ENCODE data around the gene PRR20C. TPM values are rescaled to one million over a fixed set of nuclear protein-coding genes. Genes with fewer than 3 reads are reported as not detected.

The PRR20C gene
- total RNA-seq: not detected in 2 replicates

DNA sequence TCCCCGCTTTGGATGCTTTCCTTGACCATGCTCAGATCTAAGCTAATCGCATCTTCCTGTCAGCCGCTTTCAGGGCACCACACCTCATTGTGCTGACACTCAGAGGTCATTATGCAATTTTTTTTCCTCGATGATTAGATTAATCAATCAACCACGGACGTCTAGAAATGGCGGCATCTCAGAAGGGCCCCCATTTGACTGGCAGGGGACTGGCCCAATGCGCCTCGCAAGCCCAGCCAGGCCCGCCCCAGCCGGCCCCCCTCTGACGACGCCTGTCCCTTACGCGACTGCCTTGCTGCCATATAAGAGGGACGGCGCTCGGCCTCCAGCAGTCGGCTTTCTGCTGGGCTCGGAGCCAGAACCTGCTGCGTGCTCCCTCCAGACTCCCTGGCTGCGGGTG lies at the start of gene PRR20C:
Gene PRR20C, plus strand, starts transcription at position 301 of the 400 bp plus-strand sequence. CDS start 387 bp downstream, outside the sequence.

GRCh38 chr13:57140235-57140968 lies 13.5 kb upstream of the PRR20C start, which contains the start of gene PRR20A:
PRR20A (plus strand) TSS chr13:57140918; CDS start chr13:57141305, 387 bp downstream.

GRCh38 chr13:57147188-57147587 lies 6.7 kb upstream of the PRR20C start, which contains the start of gene PRR20B:
PRR20B (plus strand) TSS chr13:57147488; CDS start chr13:57147875, 387 bp downstream.

GRCh38 chr13:57160332-57160731 lies 6.5 kb downstream of the PRR20C start, which contains the start of gene PRR20D:
PRR20D (plus strand) TSS chr13:57160632; CDS start chr13:57161019, 387 bp downstream.

GRCh38 chr13:57166897-57167296 lies 13.0 kb downstream of the PRR20C start, which contains the start of gene PRR20E:
PRR20E (plus strand) TSS chr13:57167197; CDS start chr13:57167584, 387 bp downstream.

Other genes starting within 250 kb of the PRR20C start
- not detected in 2 replicates for gene PRR20A, start 13.1 kb upstream of the PRR20C start, total RNA-seq
- not detected in 2 replicates for gene PRR20B, start 6.6 kb upstream of the PRR20C start, total RNA-seq
- not detected in 2 replicates for gene PRR20D, start 6.6 kb downstream of the PRR20C start, total RNA-seq
- not detected in 2 replicates for gene PRR20E, start 13.1 kb downstream of the PRR20C start, total RNA-seq

Measured in endothelial cell of coronary artery (primary cell).